ENCODE measurements around the gene SH3RF1. TPM values are rescaled to one million over a fixed set of nuclear protein-coding genes. Genes with fewer than 3 reads are reported as not detected.

The SH3RF1 gene
- total and polyA plus RNA-seq, 10 of the 15 experiments (the other 5 are each of a cell fraction or from before 2014, with no cell fraction given), result 4.5 to 22.5 (median 10.4) TPM

- SMC1A ChIA-PET (ENCODE audit: uncharacterized antibody, unreplicated experiment), result interaction anchor here (0.7 to 4.7 kb wide), 26 partner anchors 11 to 284 kb away, joined by 3 to 40 read pairs (median 4); partner anchors contain the start of gene CBR4
- CTCF ChIA-PET, result interaction anchor here (0.6 to 3.7 kb wide), 9 partner anchors 17 to 144 kb away, joined by 3 to 14 read pairs (median 4); no protein-coding TSS in a partner anchor
- ATAC-seq (peak; percentile 92), DNase-seq (ENCODE audit: low read depth, low spot score) (peak; percentile 90), FAIRE-seq (peak; percentile 95)
- Histone ChIP-seq H3K4me2 (ENCODE audit: control insufficient read depth, insufficient read depth) (peak overlapping the region; percentile 91), H3K36me3 (ENCODE audit: control insufficient read depth in 2 of 2, insufficient read depth in 2 of 2, low read length in 1 of 2) (no peaks in the 10 kb centered on the region), H3K4me1 (ENCODE audit: control insufficient read depth, insufficient read depth, low read length) (peaks cover 33% of the 10 kb centered on the region), H3K79me2 (ENCODE audit: control insufficient read depth, insufficient read depth, low read length) (no peaks in the 10 kb centered on the region), H3K9ac (ENCODE audit: control insufficient read depth, insufficient read depth, low read length) (peak overlapping the region; percentile 37; the same call in 1 of the 2 replicates), H3K27ac (ENCODE audit: control insufficient read depth, insufficient read depth) (peak overlapping the region; percentile 85), H2AFZ (ENCODE audit: control insufficient read depth, low read depth, low read length) (no peak overlapping the region; the same call in 1 of the 2 replicates), H3K4me3 (peak overlapping the region; percentile 26; the same call in 1 of the 2 replicates), H3K9me3 (replicated peaks; ENCODE audit: control insufficient read depth, insufficient read depth, low read length) (peaks cover 2% of the 10 kb centered on the region; the same call in 2 of the 3 replicates), H4K20me1 (ENCODE audit: control insufficient read depth, insufficient read depth) (no peaks in the 10 kb centered on the region), H3K27me3 (replicated peaks in 1 of 2; ENCODE audit: control insufficient read depth in 2 of 2, insufficient read depth in 2 of 2, low read length in 1 of 2) (no peaks in the 10 kb centered on the region)
- POLR2A ChIA-PET, result interaction anchor here (1.0 to 1.3 kb wide), 3 partner anchors 21 to 144 kb away, joined by 3 to 7 read pairs (median 5); no protein-coding TSS in a partner anchor
- in situ Hi-C loops (cut with MboI), result no loop called here
- RAD21 ChIA-PET (ENCODE audit: unreplicated experiment), result interaction anchor here (0.7 to 5.0 kb wide), 12 partner anchors 16 to 192 kb away, joined by 3 to 38 read pairs (median 4); partner anchors contain the start of gene SH3RF1
- intact Hi-C loops (cut with micrococcal nuclease; ENCODE audit: unreplicated experiment), result loop anchor here (1.0 to 2.0 kb wide), 3 partner anchors 21 to 145 kb away; no protein-coding TSS in a partner anchor
- WGBS (ENCODE audit: insufficient coverage, insufficient replicate concordance, low lambda C conversion rate, missing lambda C conversion rate), result 5% methylated on average over 6 of the region's 6 CpGs
- BruUV-seq (replicated peaks), result no TSS peak
- no peak for TF ChIP-seq E2F4 (IDR thresholded peaks at IDR 0.05; ENCODE audit: low read depth, low read length)
- TF ChIP-seq TBL1XR1 (IDR thresholded peaks at IDR 0.05; ENCODE audit: low read depth, low read length), result peak; percentile 82; the same call in 1 of the 2 replicates
- no peak for TF ChIP-seq MXI1 (IDR thresholded peaks at IDR 0.05; ENCODE audit: low read depth, low read length)
- no peak; the same call in none of the 2 replicates for TF ChIP-seq IRF4 (IDR thresholded peaks at IDR 0.05; ENCODE audit: low read depth, low read length)
- TF ChIP-seq PRDM15 (CRISPR knock-in tag; IDR thresholded peaks at IDR 0.05), result no peak
- TF ChIP-seq ZNF207 (IDR thresholded peaks at IDR 0.05; ENCODE audit: borderline replicate concordance), result no peak
- no peak for TF ChIP-seq BCLAF1 (IDR thresholded peaks at IDR 0.05)
- 0 out of 2 replicates have a peak, but pooled peaks have one; percentile 19 for TF ChIP-seq RAD51 (IDR thresholded peaks at IDR 0.05)
- peak; percentile 92; the same call in 1 of the 2 replicates for TF ChIP-seq MTA3 (IDR thresholded peaks at IDR 0.05; ENCODE audit: borderline replicate concordance, low read length)
- TF ChIP-seq STAT1 (conservative IDR thresholded peaks at IDR 0.05), result no peak
- no peak for TF ChIP-seq USF1 (IDR thresholded peaks at IDR 0.05; ENCODE audit: borderline replicate concordance, extremely low read length, insufficient read depth, low read depth, low read length)
- peak; percentile 91 for TF ChIP-seq MEF2B (IDR thresholded peaks at IDR 0.05; ENCODE audit: partially characterized antibody, poor library complexity, severe bottlenecking)
- peak; percentile 74 for TF ChIP-seq SP1 (IDR thresholded peaks at IDR 0.05; ENCODE audit: low read depth, low read length)
These were observed 22.8 kb upstream of the SH3RF1 start for GRCh38 chr4:169293343-169294176.

Measured in GM12878 (cell line).